ENCODE measurements around the gene INKA1.

Gene INKA1

GRCh38 chr3:49786357-49787181, 16.5 kb upstream of the INKA1 start, which contains the start of gene IP6K1:
TSS of gene IP6K1 (minus strand) at chr3:49786542. CDS start at chr3:49748040, 38,502 bp downstream.
- TF ChIP-seq CTCF (IDR thresholded peaks at IDR 0.05; ENCODE audit: low read depth, low read length), result no peak
- DNase-seq (ENCODE audit: low read depth in 2 of 2), result peak; percentile 100
- peak within 1 kb of the TSS; percentile 88 for H3K4me3 ChIP-seq (replicated peaks in 1 of 2; ENCODE audit: low read depth in 2 of 2, low read length in 2 of 2)

- peak overlapping the region in 1 of 2 donors; percentile 46 for H3K4me3 ChIP-seq (replicated peaks in 1 of 2; ENCODE audit: low read depth in 2 of 2, low read length in 2 of 2)
- no peak for DNase-seq (ENCODE audit: low read depth in 2 of 2)
- TF ChIP-seq CTCF (IDR thresholded peaks at IDR 0.05; ENCODE audit: low read depth, low read length), result no peak
Observed at GRCh38 chr3:49787182-49787464, 15.9 kb upstream of the INKA1 start.

GRCh38 chr3:49787536-49787935, 15.5 kb upstream of the INKA1 start:
- TF ChIP-seq CTCF (IDR thresholded peaks at IDR 0.05; ENCODE audit: low read depth, low read length), result no peak
- DNase-seq (ENCODE audit: low read depth in 2 of 2), result no peak
- H3K4me3 ChIP-seq (replicated peaks in 1 of 2; ENCODE audit: low read depth in 2 of 2, low read length in 2 of 2), result no peak overlapping the region

GRCh38 chr3:49788056-49788455, 15.0 kb upstream of the INKA1 start:
- DNase-seq (ENCODE audit: low read depth in 2 of 2), result no peak
- TF ChIP-seq CTCF (IDR thresholded peaks at IDR 0.05; ENCODE audit: low read depth, low read length), result no peak
- H3K4me3 ChIP-seq (replicated peaks in 1 of 2; ENCODE audit: low read depth in 2 of 2, low read length in 2 of 2), result no peak overlapping the region

- no peak for DNase-seq (ENCODE audit: low read depth in 2 of 2)
- TF ChIP-seq CTCF (IDR thresholded peaks at IDR 0.05; ENCODE audit: low read depth, low read length), result no peak
- no peak overlapping the region for H3K4me3 ChIP-seq (replicated peaks in 1 of 2; ENCODE audit: low read depth in 2 of 2, low read length in 2 of 2)
Observed at GRCh38 chr3:49790626-49791411, 12.2 kb upstream of the INKA1 start.

GRCh38 chr3:49791571-49791970, 11.5 kb upstream of the INKA1 start:
- TF ChIP-seq CTCF (IDR thresholded peaks at IDR 0.05; ENCODE audit: low read depth, low read length), result no peak
- H3K4me3 ChIP-seq (replicated peaks in 1 of 2; ENCODE audit: low read depth in 2 of 2, low read length in 2 of 2), result no peak overlapping the region
- DNase-seq (ENCODE audit: low read depth in 2 of 2), result no peak

All from cardiac fibroblast (primary cell).